Measurements from ENCODE around the gene PGAP2. TPM values are rescaled to one million over a fixed set of nuclear protein-coding genes. Genes with fewer than 3 reads are reported as not detected.

The PGAP2 gene
- total and polyA plus RNA-seq, 2 of the 13 experiments (the other 11 are each of a cell fraction or from before 2014, with no cell fraction given), result 21.5 to 47.8 TPM

DNA sequence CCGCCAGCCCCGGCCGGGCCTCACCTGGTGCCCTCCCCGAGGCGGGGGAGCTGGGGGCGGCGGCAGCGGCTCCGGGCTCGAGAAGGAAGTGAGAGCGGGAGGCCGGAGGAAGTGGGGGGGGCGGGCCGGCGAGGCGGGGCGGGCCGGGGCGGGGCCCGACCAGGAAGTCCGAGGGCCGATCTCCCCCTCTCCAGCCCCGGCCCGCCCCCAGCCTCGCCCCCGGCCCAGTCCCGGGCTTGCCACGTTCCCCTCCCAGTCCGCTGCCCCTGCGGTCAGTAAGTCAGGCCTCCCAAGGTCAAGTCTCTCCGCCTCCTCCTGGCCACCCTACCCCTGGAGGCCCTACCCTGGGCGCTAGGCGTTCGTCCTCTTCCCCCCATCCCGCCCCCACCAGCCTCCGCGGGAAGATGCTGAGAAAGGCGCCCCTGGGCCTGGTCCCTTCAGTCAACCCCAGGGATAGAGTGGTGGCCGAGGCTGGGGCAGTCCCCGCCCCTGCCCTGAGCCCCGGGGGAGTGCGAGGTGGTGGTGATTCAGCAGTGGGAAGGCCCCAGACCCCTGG lies 32.6 kb downstream of the PGAP2 start, which contains the start of gene RHOG (continued):
- TF ChIP-seq, protein P1, sequence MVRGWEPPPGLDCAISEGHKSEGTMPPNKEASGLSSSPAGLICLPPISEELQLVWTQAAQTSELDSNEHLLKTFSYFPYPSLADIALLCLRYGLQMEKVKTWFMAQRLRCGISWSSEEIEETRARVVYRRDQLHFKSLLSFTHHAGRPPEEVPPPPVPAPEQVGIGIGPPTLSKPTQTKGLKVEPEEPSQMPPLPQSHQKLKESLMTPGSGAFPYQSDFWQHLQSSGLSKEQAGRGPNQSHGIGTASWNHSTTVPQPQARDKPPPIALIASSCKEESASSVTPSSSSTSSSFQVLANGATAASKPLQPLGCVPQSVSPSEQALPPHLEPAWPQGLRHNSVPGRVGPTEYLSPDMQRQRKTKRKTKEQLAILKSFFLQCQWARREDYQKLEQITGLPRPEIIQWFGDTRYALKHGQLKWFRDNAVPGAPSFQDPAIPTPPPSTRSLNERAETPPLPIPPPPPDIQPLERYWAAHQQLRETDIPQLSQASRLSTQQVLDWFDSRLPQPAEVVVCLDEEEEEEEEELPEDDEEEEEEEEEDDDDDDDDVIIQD (CRISPR knock-in tag; IDR thresholded peaks at IDR 0.05; ENCODE audit: low read depth), result no peak
- TF ChIP-seq ZNF672 (CRISPR knock-in tag; IDR thresholded peaks at IDR 0.05), result no peak
- TF ChIP-seq MYC (CRISPR knock-in tag; IDR thresholded peaks at IDR 0.05; ENCODE audit: borderline replicate concordance), result no peak
- no peak for TF ChIP-seq SP2 (CRISPR knock-in tag; IDR thresholded peaks at IDR 0.05)
- TF ChIP-seq, protein P2, sequence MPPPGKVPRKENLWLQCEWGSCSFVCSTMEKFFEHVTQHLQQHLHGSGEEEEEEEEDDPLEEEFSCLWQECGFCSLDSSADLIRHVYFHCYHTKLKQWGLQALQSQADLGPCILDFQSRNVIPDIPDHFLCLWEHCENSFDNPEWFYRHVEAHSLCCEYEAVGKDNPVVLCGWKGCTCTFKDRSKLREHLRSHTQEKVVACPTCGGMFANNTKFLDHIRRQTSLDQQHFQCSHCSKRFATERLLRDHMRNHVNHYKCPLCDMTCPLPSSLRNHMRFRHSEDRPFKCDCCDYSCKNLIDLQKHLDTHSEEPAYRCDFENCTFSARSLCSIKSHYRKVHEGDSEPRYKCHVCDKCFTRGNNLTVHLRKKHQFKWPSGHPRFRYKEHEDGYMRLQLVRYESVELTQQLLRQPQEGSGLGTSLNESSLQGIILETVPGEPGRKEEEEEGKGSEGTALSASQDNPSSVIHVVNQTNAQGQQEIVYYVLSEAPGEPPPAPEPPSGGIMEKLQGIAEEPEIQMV (CRISPR knock-in tag; IDR thresholded peaks at IDR 0.05; ENCODE audit: low read depth), result no peak
- no peak for TF ChIP-seq MTA3 (CRISPR knock-in tag; IDR thresholded peaks at IDR 0.05)
- no peak for TF ChIP-seq ZNF3 (CRISPR knock-in tag; IDR thresholded peaks at IDR 0.05)
- TF ChIP-seq ZNF879 (CRISPR knock-in tag; IDR thresholded peaks at IDR 0.05), result no peak
- TF ChIP-seq XRCC5 (optimal IDR thresholded peaks at IDR 0.05; ENCODE audit: low read length), result no peak
- no peak for TF ChIP-seq ZNF598 (CRISPR knock-in tag; IDR thresholded peaks at IDR 0.05; ENCODE audit: borderline replicate concordance)
- TF ChIP-seq ZSCAN21 (CRISPR knock-in tag; IDR thresholded peaks at IDR 0.05; ENCODE audit: borderline replicate concordance), result peak; percentile 14; the same call in 1 of the 2 replicates
- TF ChIP-seq, protein P3, sequence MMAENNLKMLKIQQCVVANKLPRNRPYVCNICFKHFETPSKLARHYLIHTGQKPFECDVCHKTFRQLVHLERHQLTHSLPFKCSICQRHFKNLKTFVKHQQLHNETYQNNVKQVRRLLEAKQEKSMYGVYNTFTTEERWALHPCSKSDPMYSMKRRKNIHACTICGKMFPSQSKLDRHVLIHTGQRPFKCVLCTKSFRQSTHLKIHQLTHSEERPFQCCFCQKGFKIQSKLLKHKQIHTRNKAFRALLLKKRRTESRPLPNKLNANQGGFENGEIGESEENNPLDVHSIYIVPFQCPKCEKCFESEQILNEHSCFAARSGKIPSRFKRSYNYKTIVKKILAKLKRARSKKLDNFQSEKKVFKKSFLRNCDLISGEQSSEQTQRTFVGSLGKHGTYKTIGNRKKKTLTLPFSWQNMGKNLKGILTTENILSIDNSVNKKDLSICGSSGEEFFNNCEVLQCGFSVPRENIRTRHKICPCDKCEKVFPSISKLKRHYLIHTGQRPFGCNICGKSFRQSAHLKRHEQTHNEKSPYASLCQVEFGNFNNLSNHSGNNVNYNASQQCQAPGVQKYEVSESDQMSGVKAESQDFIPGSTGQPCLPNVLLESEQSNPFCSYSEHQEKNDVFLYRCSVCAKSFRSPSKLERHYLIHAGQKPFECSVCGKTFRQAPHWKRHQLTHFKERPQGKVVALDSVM (CRISPR knock-in tag; IDR thresholded peaks at IDR 0.05), result no peak; the same call in 1 of the 2 replicates
- no peak for TF ChIP-seq ZNF616 (CRISPR knock-in tag; IDR thresholded peaks at IDR 0.05; ENCODE audit: low read depth)
- no peak for TF ChIP-seq ZFP36L2 (CRISPR knock-in tag; IDR thresholded peaks at IDR 0.05)
- TF ChIP-seq, protein P4, sequence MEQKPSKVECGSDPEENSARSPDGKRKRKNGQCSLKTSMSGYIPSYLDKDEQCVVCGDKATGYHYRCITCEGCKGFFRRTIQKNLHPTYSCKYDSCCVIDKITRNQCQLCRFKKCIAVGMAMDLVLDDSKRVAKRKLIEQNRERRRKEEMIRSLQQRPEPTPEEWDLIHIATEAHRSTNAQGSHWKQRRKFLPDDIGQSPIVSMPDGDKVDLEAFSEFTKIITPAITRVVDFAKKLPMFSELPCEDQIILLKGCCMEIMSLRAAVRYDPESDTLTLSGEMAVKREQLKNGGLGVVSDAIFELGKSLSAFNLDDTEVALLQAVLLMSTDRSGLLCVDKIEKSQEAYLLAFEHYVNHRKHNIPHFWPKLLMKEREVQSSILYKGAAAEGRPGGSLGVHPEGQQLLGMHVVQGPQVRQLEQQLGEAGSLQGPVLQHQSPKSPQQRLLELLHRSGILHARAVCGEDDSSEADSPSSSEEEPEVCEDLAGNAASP (CRISPR knock-in tag; IDR thresholded peaks at IDR 0.05; ENCODE audit: borderline replicate concordance), result no peak
- 0 out of 2 replicates have a peak, but pooled peaks have one; percentile 33 for TF ChIP-seq ZNF777 (CRISPR knock-in tag; IDR thresholded peaks at IDR 0.05)
- TF ChIP-seq MAZ (IDR thresholded peaks at IDR 0.05; ENCODE audit: borderline replicate concordance, low read depth, low read length), result no peak; the same call in 1 of the 2 replicates
- TF ChIP-seq MAZ (CRISPR knock-in tag; IDR thresholded peaks at IDR 0.05; ENCODE audit: low read depth), result 0 out of 2 replicates have a peak, but pooled peaks have one; percentile 4
- no peak for TF ChIP-seq ZNF883 (CRISPR knock-in tag; IDR thresholded peaks at IDR 0.05; ENCODE audit: not compliant biosample characterization)
- 0 out of 2 replicates have a peak, but pooled peaks have one; percentile 7 for TF ChIP-seq ZSCAN30 (CRISPR knock-in tag; IDR thresholded peaks at IDR 0.05)
- TF ChIP-seq SNAI1 (CRISPR knock-in tag; IDR thresholded peaks at IDR 0.05; ENCODE audit: borderline replicate concordance), result no peak
- TF ChIP-seq RBM39 (IDR thresholded peaks at IDR 0.05; ENCODE audit: low read depth, low read length, poor library complexity, severe bottlenecking), result peak; percentile 1
- TF ChIP-seq GATAD2A (CRISPR knock-in tag; IDR thresholded peaks at IDR 0.05), result no peak
- no peak for TF ChIP-seq FOSL2 (CRISPR knock-in tag; IDR thresholded peaks at IDR 0.05)
- no peak for TF ChIP-seq NR2C2 (CRISPR knock-in tag; IDR thresholded peaks at IDR 0.05; ENCODE audit: borderline replicate concordance)

All from HepG2 (cell line).